Measurements from ENCODE around the gene ITGA11.

DNA sequence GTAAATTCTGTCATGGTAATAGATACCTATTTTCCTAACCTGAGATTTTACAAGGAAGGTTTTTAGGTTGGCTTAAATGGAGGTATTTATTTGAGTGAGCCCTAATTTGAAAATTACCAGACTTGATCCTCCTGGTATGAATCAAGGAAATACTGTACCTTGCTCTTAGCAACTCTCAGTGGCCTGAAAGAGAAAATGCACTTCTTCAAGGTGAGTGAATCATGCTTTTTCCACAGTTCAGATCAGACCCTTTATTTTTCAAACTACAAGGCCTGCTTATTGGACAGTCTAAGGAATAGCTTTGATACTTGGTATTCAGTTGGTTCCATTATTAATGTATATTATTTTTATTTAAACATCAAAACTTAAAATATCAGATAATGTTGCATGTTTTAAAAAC is 139.0 kb downstream of the ITGA11 start:
- TF ChIP-seq ZNF8 (CRISPR knock-in tag; IDR thresholded peaks at IDR 0.05): no peak
- TF ChIP-seq, protein P1, sequence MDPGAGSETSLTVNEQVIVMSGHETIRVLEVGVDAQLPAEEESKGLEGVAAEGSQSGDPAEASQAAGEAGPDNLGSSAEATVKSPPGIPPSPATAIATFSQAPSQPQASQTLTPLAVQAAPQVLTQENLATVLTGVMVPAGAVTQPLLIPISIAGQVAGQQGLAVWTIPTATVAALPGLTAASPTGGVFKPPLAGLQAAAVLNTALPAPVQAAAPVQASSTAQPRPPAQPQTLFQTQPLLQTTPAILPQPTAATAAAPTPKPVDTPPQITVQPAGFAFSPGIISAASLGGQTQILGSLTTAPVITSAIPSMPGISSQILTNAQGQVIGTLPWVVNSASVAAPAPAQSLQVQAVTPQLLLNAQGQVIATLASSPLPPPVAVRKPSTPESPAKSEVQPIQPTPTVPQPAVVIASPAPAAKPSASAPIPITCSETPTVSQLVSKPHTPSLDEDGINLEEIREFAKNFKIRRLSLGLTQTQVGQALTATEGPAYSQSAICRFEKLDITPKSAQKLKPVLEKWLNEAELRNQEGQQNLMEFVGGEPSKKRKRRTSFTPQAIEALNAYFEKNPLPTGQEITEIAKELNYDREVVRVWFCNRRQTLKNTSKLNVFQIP (CRISPR knock-in tag; IDR thresholded peaks at IDR 0.05; ENCODE audit: borderline replicate concordance, low read depth): no peak
- TF ChIP-seq CSDC2 (CRISPR knock-in tag; IDR thresholded peaks at IDR 0.05): no peak
- no peak for TF ChIP-seq SNAI2 (CRISPR knock-in tag; IDR thresholded peaks at IDR 0.05)
- TF ChIP-seq, protein P2, sequence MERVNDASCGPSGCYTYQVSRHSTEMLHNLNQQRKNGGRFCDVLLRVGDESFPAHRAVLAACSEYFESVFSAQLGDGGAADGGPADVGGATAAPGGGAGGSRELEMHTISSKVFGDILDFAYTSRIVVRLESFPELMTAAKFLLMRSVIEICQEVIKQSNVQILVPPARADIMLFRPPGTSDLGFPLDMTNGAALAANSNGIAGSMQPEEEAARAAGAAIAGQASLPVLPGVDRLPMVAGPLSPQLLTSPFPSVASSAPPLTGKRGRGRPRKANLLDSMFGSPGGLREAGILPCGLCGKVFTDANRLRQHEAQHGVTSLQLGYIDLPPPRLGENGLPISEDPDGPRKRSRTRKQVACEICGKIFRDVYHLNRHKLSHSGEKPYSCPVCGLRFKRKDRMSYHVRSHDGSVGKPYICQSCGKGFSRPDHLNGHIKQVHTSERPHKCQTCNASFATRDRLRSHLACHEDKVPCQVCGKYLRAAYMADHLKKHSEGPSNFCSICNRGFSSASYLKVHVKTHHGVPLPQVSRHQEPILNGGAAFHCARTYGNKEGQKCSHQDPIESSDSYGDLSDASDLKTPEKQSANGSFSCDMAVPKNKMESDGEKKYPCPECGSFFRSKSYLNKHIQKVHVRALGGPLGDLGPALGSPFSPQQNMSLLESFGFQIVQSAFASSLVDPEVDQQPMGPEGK (CRISPR knock-in tag; IDR thresholded peaks at IDR 0.05; ENCODE audit: borderline replicate concordance): no peak
- TF ChIP-seq, protein P3, sequence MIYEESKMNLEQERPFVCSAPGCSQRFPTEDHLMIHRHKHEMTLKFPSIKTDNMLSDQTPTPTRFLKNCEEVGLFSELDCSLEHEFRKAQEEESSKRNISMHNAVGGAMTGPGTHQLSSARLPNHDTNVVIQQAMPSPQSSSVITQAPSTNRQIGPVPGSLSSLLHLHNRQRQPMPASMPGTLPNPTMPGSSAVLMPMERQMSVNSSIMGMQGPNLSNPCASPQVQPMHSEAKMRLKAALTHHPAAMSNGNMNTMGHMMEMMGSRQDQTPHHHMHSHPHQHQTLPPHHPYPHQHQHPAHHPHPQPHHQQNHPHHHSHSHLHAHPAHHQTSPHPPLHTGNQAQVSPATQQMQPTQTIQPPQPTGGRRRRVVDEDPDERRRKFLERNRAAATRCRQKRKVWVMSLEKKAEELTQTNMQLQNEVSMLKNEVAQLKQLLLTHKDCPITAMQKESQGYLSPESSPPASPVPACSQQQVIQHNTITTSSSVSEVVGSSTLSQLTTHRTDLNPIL (CRISPR knock-in tag; IDR thresholded peaks at IDR 0.05; ENCODE audit: low read depth): no peak
- TF ChIP-seq ESRRG (CRISPR knock-in tag; IDR thresholded peaks at IDR 0.05): no peak
- TF ChIP-seq ZFP30 (CRISPR knock-in tag; IDR thresholded peaks at IDR 0.05): no peak

All from SK-N-SH treated with all-trans-retinoic acid at 6 μM for 48 hours (cell line).